ENCODE measurements around the gene TNFAIP8L3. TPM values are rescaled to one million over a fixed set of nuclear protein-coding genes. Genes with fewer than 3 reads are reported as not detected.
"Not testable (repeated sequence)": the region's sequence is repeated elsewhere in the genome, so short reads cannot be mapped to it uniquely, and the experiment has no call there.

The TNFAIP8L3 gene
- total and polyA plus RNA-seq, 5 donors from 2014 or later, result not detected

DNA sequence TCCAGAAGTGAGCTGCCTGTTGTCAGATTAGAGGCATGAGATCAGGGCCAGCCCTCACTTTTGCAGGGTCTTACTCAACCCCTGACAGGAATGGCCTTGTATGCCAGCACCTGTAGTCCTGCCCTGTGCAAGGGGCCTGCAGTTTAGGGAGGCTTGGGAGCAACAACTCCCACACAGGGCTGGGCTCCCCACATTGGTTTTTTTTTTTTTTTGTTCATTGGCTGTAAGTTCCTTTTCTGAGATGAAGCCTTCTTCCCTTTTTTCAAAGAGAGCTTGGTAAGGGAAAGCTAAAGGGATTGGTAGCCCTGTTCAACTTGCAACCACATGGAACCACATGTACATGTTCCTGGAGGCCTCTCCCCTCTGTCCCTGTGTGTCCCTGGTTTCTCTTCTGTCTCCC, 46.4 kb downstream of the TNFAIP8L3 start:
- ATAC-seq (ENCODE audit: low read depth in 2 of 2), result no peak

DNA sequence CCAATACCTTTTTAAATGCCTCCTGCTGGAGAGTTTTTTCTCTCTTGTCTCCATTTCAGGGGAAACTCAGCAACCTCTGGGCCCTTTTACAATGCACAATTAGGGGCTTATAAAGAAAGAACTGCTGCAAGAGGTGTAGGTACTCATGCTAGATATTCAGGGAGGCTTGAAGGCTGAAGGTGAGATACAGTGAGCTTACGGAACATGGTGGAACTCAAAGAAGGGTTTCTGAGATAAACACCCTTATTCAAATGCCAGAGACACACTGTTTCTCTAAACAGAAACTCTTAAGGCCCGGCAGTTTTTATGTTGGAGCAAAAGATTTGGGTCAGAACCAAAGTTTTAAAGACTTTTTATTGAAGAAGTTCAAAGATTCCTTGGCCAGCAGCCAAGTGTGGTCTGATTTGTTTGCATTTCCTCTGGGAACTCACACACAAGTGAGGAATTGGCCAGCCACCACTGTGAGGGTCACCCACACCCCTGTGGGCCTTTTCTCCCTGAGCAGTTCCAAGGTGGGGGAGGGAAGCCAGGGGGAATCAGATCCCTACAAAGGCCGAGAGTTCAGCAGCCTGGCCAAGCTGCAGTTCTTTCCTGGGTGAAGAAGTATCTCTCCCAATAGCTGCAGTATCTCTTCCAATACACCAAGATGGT, 47.8 kb downstream of the TNFAIP8L3 start:
- DNase-seq (no peak), ATAC-seq (ENCODE audit: low read depth in 2 of 2) (no peak)
- no peaks in the 10 kb centered on the region for H3K27me3 ChIP-seq (ENCODE audit: control insufficient read depth, insufficient read depth, low read length)
- no peaks in the 10 kb centered on the region for H3K9me3 ChIP-seq (ENCODE audit: control insufficient read depth in 2 of 2, low read length in 2 of 2)
- no peak overlapping the region for H3K4me3 ChIP-seq (ENCODE audit: low read depth, low read length)
- H3K4me3 Mint-ChIP-seq, result no peak overlapping the region
- H3K27me3 Mint-ChIP-seq, result peaks cover 25% of the 10 kb centered on the region
- no peaks in the 10 kb centered on the region for H3K36me3 Mint-ChIP-seq
- H3K36me3 ChIP-seq (ENCODE audit: control insufficient read depth, insufficient read depth, low read length), result no peaks in the 10 kb centered on the region
- no peak overlapping the region for H3K27ac Mint-ChIP-seq
- H3K4me1 Mint-ChIP-seq, result no peaks in the 10 kb centered on the region
- H3K9me3 Mint-ChIP-seq, result no peaks in the 10 kb centered on the region
- H3K4me1 ChIP-seq (ENCODE audit: control insufficient read depth, insufficient read depth, low read length, poor library complexity, severe bottlenecking), result no peaks in the 10 kb centered on the region
- no peak overlapping the region for H3K27ac ChIP-seq (ENCODE audit: insufficient read depth, low read length, poor library complexity, severe bottlenecking)

More for the DNA sequence above, 46.4 kb downstream of the TNFAIP8L3 start:
- H3K9me3 ChIP-seq (ENCODE audit: control insufficient read depth in 2 of 2, low read length in 2 of 2), result no peaks in the 10 kb centered on the region
- H3K27me3 Mint-ChIP-seq, result peaks cover 31% of the 10 kb centered on the region
- H3K27ac ChIP-seq (ENCODE audit: insufficient read depth, low read length, poor library complexity, severe bottlenecking), result no peak overlapping the region
- H3K4me3 ChIP-seq (ENCODE audit: low read depth, low read length), result no peak overlapping the region
- no peak overlapping the region for H3K27ac Mint-ChIP-seq
- no peaks in the 10 kb centered on the region for H3K36me3 ChIP-seq (ENCODE audit: control insufficient read depth, insufficient read depth, low read length)
- H3K4me1 Mint-ChIP-seq, result no peaks in the 10 kb centered on the region
- H3K27me3 ChIP-seq (ENCODE audit: control insufficient read depth, insufficient read depth, low read length), result no peaks in the 10 kb centered on the region
- no peaks in the 10 kb centered on the region for H3K36me3 Mint-ChIP-seq
- no peak overlapping the region for H3K4me3 Mint-ChIP-seq
- no peaks in the 10 kb centered on the region for H3K9me3 Mint-ChIP-seq
- no peaks in the 10 kb centered on the region for H3K4me1 ChIP-seq (ENCODE audit: control insufficient read depth, insufficient read depth, low read length, poor library complexity, severe bottlenecking)
- DNase-seq, result no peak

DNA sequence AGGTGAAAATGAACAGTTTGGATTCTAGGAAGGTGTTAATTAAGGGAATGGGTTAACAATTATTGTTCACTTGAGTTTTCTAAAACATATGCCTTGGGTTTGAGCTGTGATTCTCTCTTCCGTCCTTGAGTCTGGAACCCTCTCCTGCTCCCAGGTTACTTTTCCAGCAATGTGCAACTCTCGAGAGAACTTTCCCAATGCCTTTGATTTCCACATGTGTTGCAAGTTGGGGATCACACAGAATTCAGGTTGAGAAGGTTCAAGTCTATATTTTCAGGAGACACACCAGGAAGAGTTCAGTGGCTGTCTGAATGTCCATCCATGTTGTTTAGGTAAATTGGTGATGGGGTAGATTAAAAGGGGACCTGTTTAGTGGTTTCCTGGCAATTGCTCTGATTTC, 48.7 kb downstream of the TNFAIP8L3 start:
- ATAC-seq (ENCODE audit: low read depth in 2 of 2), result no peak

DNA sequence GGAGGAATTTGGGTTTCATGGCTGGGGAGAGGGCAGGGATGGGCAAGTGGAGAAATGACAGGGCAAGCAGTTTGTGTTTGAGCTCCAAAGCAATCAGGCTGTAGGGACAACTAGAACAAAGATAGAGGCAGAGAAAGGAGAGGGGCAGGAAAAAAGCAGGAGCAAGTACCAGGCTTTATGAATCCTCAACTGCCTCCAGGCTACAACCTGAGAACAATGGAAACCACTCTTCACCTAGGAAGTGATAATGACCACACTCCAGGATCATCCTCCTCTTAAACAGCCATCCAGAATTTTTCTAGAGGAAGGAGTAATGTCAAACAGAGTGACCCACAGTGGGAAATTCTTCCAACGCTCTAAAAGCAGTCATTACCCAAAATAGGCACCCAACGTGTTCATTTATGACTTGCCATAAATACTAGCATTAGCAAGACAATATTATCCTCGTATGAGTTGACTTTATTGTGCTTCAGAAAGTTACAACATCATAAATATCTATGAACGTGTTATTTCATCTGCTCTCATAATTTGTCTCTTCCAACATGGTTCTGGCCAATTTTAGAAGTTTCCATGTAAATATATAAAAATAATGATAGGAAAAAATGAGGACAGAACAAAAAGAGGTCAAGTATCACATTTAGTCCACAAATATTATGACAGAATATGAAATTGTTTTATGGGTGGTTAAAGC, 50.5 kb downstream of the TNFAIP8L3 start:
- Histone ChIP-seq H3K27me3 (ENCODE audit: control insufficient read depth, insufficient read depth, low read length) (no peaks in the 10 kb centered on the region), H3K36me3 (ENCODE audit: control insufficient read depth, insufficient read depth, low read length) (no peaks in the 10 kb centered on the region), H3K27ac (ENCODE audit: insufficient read depth, low read length, poor library complexity, severe bottlenecking) (no peak overlapping the region), H3K4me1 (ENCODE audit: control insufficient read depth, insufficient read depth, low read length, poor library complexity, severe bottlenecking) (no peaks in the 10 kb centered on the region), H3K4me3 (ENCODE audit: low read depth, low read length) (no peak overlapping the region), H3K9me3 (ENCODE audit: control insufficient read depth in 2 of 2, low read length in 2 of 2) (no peaks in the 10 kb centered on the region)
- Mint-ChIP-seq H3K4me3 (no peak overlapping the region), H3K9me3 (no peaks in the 10 kb centered on the region), H3K36me3 (no peaks in the 10 kb centered on the region), H3K27ac (no peak overlapping the region), H3K4me1 (no peaks in the 10 kb centered on the region), H3K27me3 (peaks cover 25% of the 10 kb centered on the region)
- DNase-seq (no peak), ATAC-seq (ENCODE audit: low read depth in 2 of 2) (no peak)

More for the DNA sequence above, 48.7 kb downstream of the TNFAIP8L3 start:
- Histone ChIP-seq H3K27me3 (ENCODE audit: control insufficient read depth, insufficient read depth, low read length) (no peaks in the 10 kb centered on the region), H3K36me3 (ENCODE audit: control insufficient read depth, insufficient read depth, low read length) (no peaks in the 10 kb centered on the region), H3K27ac (ENCODE audit: insufficient read depth, low read length, poor library complexity, severe bottlenecking) (no peak overlapping the region), H3K9me3 (ENCODE audit: control insufficient read depth in 2 of 2, low read length in 2 of 2) (no peaks in the 10 kb centered on the region), H3K4me1 (ENCODE audit: control insufficient read depth, insufficient read depth, low read length, poor library complexity, severe bottlenecking) (no peaks in the 10 kb centered on the region), H3K4me3 (ENCODE audit: low read depth, low read length) (no peak overlapping the region)
- Mint-ChIP-seq H3K36me3 (no peaks in the 10 kb centered on the region), H3K27ac (no peak overlapping the region), H3K9me3 (no peaks in the 10 kb centered on the region), H3K27me3 (peaks cover 25% of the 10 kb centered on the region), H3K4me1 (no peaks in the 10 kb centered on the region), H3K4me3 (no peak overlapping the region)
- no peak for DNase-seq

DNA sequence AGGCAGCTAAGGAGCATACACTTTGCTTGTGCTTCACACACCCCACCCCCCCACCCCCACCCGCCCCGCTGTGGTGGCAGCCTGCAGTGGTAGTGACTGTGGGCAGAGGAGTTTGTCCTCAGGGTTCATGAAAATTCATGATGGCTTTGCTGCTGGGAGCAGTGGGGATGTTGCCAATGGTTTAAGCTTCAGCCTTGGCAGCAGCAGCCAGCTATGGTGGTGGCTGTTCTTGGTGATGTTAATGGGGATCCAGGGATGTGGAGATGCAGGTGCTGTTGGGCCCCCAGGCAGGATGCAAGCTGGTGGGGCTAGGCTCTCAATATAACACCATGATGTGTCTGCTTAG, 55.8 kb downstream of the TNFAIP8L3 start:
- Mint-ChIP-seq H3K27me3 (peaks cover 7% of the 10 kb centered on the region), H3K36me3 (no peaks in the 10 kb centered on the region), H3K4me1 (no peaks in the 10 kb centered on the region), H3K4me3 (no peak overlapping the region), H3K9me3 (peaks cover 0 to 2% (median 0%) of the 10 kb centered on the region in 7 donors), H3K27ac (no peak overlapping the region)
- DNase-seq (no peak), ATAC-seq (ENCODE audit: low read depth in 2 of 2) (no peak)
- H3K4me3 ChIP-seq (ENCODE audit: low read depth, low read length), result no peak overlapping the region
- H3K27ac ChIP-seq (ENCODE audit: insufficient read depth, low read length, poor library complexity, severe bottlenecking), result no peak overlapping the region
- H3K9me3 ChIP-seq (ENCODE audit: control insufficient read depth in 2 of 2, low read length in 2 of 2), result no peaks in the 10 kb centered on the region
- H3K36me3 ChIP-seq (ENCODE audit: control insufficient read depth, insufficient read depth, low read length), result no peaks in the 10 kb centered on the region
- H3K4me1 ChIP-seq (ENCODE audit: control insufficient read depth, insufficient read depth, low read length, poor library complexity, severe bottlenecking), result no peaks in the 10 kb centered on the region
- H3K27me3 ChIP-seq (ENCODE audit: control insufficient read depth, insufficient read depth, low read length), result no peaks in the 10 kb centered on the region

DNA sequence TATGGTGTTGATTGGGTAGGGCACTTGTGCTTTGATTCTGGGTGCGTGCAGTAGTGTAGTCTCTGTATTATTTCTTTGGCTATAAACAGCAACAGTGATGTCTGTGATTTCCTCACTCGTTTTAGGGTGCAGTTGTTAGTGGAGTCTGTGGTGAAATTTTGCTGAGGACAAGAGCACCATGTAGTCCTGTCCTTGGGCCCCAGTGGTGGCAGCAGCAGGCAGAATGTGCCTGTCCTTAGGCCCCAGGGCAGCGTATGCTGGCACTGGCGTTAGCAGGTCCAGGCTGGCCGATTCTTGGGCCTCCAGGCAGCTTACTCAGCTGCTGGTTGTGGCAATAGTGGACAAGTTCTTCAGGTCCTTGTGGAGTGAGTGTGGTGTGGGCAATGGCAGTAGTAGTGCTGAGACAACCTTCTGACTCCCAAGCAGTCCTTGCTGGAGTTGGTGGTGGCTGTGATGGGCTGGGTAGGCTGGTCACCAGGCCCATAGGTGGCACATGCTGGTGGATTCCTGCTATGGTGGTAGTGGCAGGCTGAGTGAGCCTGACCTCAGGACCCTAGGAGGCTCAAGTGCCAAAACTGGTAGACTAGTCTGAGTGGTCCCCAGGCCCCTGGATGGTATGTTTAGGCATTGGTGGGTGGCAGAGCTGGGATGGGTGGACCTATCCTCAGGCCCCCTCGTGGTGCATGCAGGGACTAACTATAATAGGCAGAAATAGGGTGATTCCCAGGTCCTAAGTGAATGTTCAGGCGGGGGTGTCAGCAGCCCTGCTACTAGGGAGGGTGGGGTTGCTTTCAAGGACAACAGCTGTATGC, 56.3 kb downstream of the TNFAIP8L3 start:
- Mint-ChIP-seq H3K27ac (no peak overlapping the region), H3K27me3 (peaks cover under 1% of the 10 kb centered on the region)

DNA sequence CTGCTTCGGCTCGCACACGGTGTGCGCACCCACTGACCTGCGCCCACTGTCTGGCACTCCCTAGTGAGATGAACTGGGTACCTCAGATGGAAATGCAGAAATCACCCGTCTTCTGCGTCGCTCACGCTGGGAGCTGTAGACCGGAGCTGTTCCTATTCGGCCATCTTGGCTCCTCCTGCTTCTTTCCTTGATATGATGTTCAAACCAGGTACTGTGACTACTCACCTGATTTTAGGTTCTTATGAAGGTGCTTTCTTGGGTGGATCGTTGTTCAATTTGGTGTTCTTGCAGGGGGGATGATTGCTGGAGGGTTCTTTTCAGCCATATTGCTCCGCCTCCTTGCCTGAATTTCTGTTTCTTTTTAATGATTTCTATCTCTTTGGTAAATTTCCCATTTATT, 57.2 kb downstream of the TNFAIP8L3 start:
- H3K4me1 Mint-ChIP-seq; H3K9me3 ChIP-seq (ENCODE audit: control insufficient read depth in 2 of 2, low read length in 2 of 2); H3K27ac ChIP-seq (ENCODE audit: insufficient read depth, low read length, poor library complexity, severe bottlenecking); H3K27me3 ChIP-seq (ENCODE audit: control insufficient read depth, insufficient read depth, low read length); ATAC-seq (ENCODE audit: low read depth in 2 of 2); H3K4me1 ChIP-seq (ENCODE audit: control insufficient read depth, insufficient read depth, low read length, poor library complexity, severe bottlenecking); H3K4me3 Mint-ChIP-seq; H3K27me3 Mint-ChIP-seq; H3K27ac Mint-ChIP-seq; H3K9me3 Mint-ChIP-seq; DNase-seq; H3K36me3 Mint-ChIP-seq; H3K36me3 ChIP-seq (ENCODE audit: control insufficient read depth, insufficient read depth, low read length); H3K4me3 ChIP-seq (ENCODE audit: low read depth, low read length): not testable (repeated sequence)

More for the DNA sequence above, 56.3 kb downstream of the TNFAIP8L3 start:
- Histone ChIP-seq H3K9me3 (ENCODE audit: control insufficient read depth in 2 of 2, low read length in 2 of 2) (no peaks in the 10 kb centered on the region), H3K27ac (ENCODE audit: insufficient read depth, low read length, poor library complexity, severe bottlenecking) (no peak overlapping the region), H3K36me3 (ENCODE audit: control insufficient read depth, insufficient read depth, low read length) (no peaks in the 10 kb centered on the region), H3K27me3 (ENCODE audit: control insufficient read depth, insufficient read depth, low read length) (no peaks in the 10 kb centered on the region), H3K4me3 (ENCODE audit: low read depth, low read length) (no peak overlapping the region), H3K4me1 (ENCODE audit: control insufficient read depth, insufficient read depth, low read length, poor library complexity, severe bottlenecking) (no peaks in the 10 kb centered on the region)
- Mint-ChIP-seq H3K4me1 (no peaks in the 10 kb centered on the region), H3K9me3 (peaks cover 0 to 2% (median 0%) of the 10 kb centered on the region in 7 donors), H3K4me3 (no peak overlapping the region), H3K36me3 (no peaks in the 10 kb centered on the region)
- no peak for ATAC-seq (ENCODE audit: low read depth in 2 of 2)
- DNase-seq, result no peak
